H1 (cell line): Measurements from ENCODE around the gene EPG5. TPM values are rescaled to one million over a fixed set of nuclear protein-coding genes. Genes with fewer than 3 reads are reported as not detected.

Experiments used
- CTCF ChIA-PET: fragments of 300-600 bp; sonication (Branson Sonifier 250); formaldehyde crosslinking; loops from one replicate; lab custom pipeline; 2021; ENCODE audit not compliant: partially characterized antibody; lab: Charles Lee
- POLR2A ChIA-PET: fragments of 300-600 bp; sonication (Branson Sonifier 250); formaldehyde crosslinking; loops from one replicate; lab custom pipeline; 2021; ENCODE audit warnings: inconsistent platforms; ENCODE audit not compliant: partially characterized antibody; lab: Charles Lee
- DNase-seq, 2 experiments: peaks; one replicate each; pipeline versions ENCODE4 v3.0.0 to v3.0.0-alpha.2; 2010 to 2022; ENCODE audit warnings: low spot score in 2 of 2, low read depth in 1 of 2, mixed read lengths in 1 of 2
- FAIRE-seq: peaks from 2 replicates; lab custom pipeline; 2011; peaks lifted over from hg19 to GRCh38; lab: Jason Lieb, UNC
- H2AFZ ChIP-seq: 2 replicates; pipeline ENCODE4 v1.8.1; 2012; ENCODE audit warnings: low read length, inconsistent platforms
- H2AK5ac ChIP-seq: 2 replicates; pipeline ENCODE4 v1.6.1; 2013; ENCODE audit warnings: low read depth, low read length
- H2BK120ac ChIP-seq: replicated peaks from 2 replicates; pipeline ENCODE3; 2013; ENCODE audit warnings: low read depth, low read length, inconsistent platforms
- H2BK12ac ChIP-seq: 2 replicates; pipeline ENCODE4 v1.6.1; 2013; ENCODE audit warnings: low read depth, low read length
- H2BK15ac ChIP-seq: 2 replicates; pipeline ENCODE4 v1.6.1; 2013; ENCODE audit warnings: low read length
- H2BK20ac ChIP-seq: 2 replicates; pipeline ENCODE4 v1.6.1; 2013; ENCODE audit warnings: low read length
- H2BK5ac ChIP-seq: 2 replicates; pipeline ENCODE4 v1.6.1; 2013; ENCODE audit warnings: low read depth, low read length
- H3K14ac ChIP-seq: 2 replicates; pipeline ENCODE4 v1.6.1; 2013; ENCODE audit warnings: inconsistent platforms; ENCODE audit not compliant: insufficient read length
- H3K18ac ChIP-seq: 2 replicates; pipeline ENCODE4 v1.6.1; 2013; ENCODE audit warnings: low read length; ENCODE audit errors: extremely low read depth
- H3K23ac ChIP-seq: 2 replicates; pipeline ENCODE4 v1.6.1; 2013; ENCODE audit warnings: inconsistent platforms; ENCODE audit not compliant: insufficient read length
- H3K23me2 ChIP-seq: 2 replicates; pipeline ENCODE4 v1.6.1; 2013; ENCODE audit warnings: low read depth, low read length
- H3K27ac ChIP-seq: 2 replicates; pipeline ENCODE4 v1.6.1; 2011; ENCODE audit warnings: low read depth, low read length, inconsistent platforms
- H3K27me3 ChIP-seq, 4 experiments: replicated peaks in 1 of 4; 1 replicate in 1 of 4; 2 replicates in 3 of 4; pipeline versions ENCODE4 v1.6.1 to v1.8.1; 2011 to 2013; ENCODE audit warnings: low read length in 3 of 4, mild to moderate bottlenecking in 3 of 4, inconsistent platforms in 2 of 4, mixed read lengths in 2 of 4, moderate library complexity in 1 of 4; ENCODE audit not compliant: control insufficient read depth in 3 of 4, insufficient read depth in 3 of 4; ENCODE audit errors: extremely low read depth in 1 of 4
- H3K36me3 ChIP-seq, 4 experiments: 2 replicates each; pipeline versions ENCODE4 v1.6.1 to v1.8.1; 2011 to 2013; ENCODE audit warnings: mild to moderate bottlenecking in 4 of 4, low read length in 3 of 4, moderate library complexity in 2 of 4, control low read depth in 1 of 4, inconsistent platforms in 1 of 4; ENCODE audit not compliant: insufficient read depth in 4 of 4, control insufficient read depth in 2 of 4
- H3K4ac ChIP-seq: replicated peaks from 2 replicates; pipeline ENCODE3; 2013; ENCODE audit warnings: low read length, low read depth, mixed read lengths, inconsistent platforms; ENCODE audit not compliant: insufficient read length
- H3K4me1 ChIP-seq, 4 experiments: replicated peaks in 1 of 4; 1 replicate in 1 of 4; 2 replicates in 3 of 4; pipeline versions ENCODE4 v1.6.1 to v1.8.1; 2011 to 2013; ENCODE audit warnings: low read length in 3 of 4, inconsistent platforms in 2 of 4, mixed read lengths in 1 of 4; ENCODE audit not compliant: insufficient read depth in 4 of 4, control insufficient read depth in 3 of 4
- H3K4me2 ChIP-seq, 2 experiments: 2 replicates each; pipeline versions ENCODE4 v1.6.1 to v1.8.1; 2011 to 2013; ENCODE audit warnings: low read depth in 2 of 2, low read length in 2 of 2, control low read depth in 1 of 2, inconsistent platforms in 1 of 2, mild to moderate bottlenecking in 1 of 2; ENCODE audit not compliant: insufficient read depth in 1 of 2
- H3K4me3 ChIP-seq, 4 experiments: fragments of 200-600, 300-600 bp in 1 of 4; sonication (generic), shearing (Covaris generic), sonication (Bioruptor Twin) in 1 of 4; 2 replicates each; pipeline versions ENCODE4 v1.5.1 to v1.8.1; 2011 to 2016; ENCODE audit warnings: low read length in 4 of 4, low read depth in 3 of 4, control low read depth in 2 of 4, inconsistent platforms in 2 of 4, mild to moderate bottlenecking in 2 of 4, mixed read lengths in 1 of 4, moderate library complexity in 1 of 4; ENCODE audit not compliant: insufficient read depth in 2 of 4; ENCODE audit errors: extremely low read depth in 1 of 4
- H3K56ac ChIP-seq: replicated peaks from 2 replicates; pipeline ENCODE3; 2013; ENCODE audit warnings: low read depth, mild to moderate bottlenecking, mixed read lengths, low read length, inconsistent platforms; ENCODE audit not compliant: insufficient read length
- H3K79me1 ChIP-seq: 2 replicates; pipeline ENCODE4 v1.6.1; 2013; ENCODE audit warnings: low read depth, low read length, control low read depth
- H3K79me2 ChIP-seq, 2 experiments: 2 replicates each; pipeline versions ENCODE4 v1.6.1 to v1.8.1; 2012 to 2013; ENCODE audit warnings: low read length in 2 of 2, mild to moderate bottlenecking in 2 of 2, inconsistent platforms in 1 of 2; ENCODE audit not compliant: insufficient read depth in 2 of 2, control insufficient read depth in 1 of 2
- H3K9ac ChIP-seq, 4 experiments: replicated peaks in 1 of 4; 1 replicate in 1 of 4; 2 replicates in 3 of 4; pipeline versions ENCODE4 v1.6.1 to v1.8.1; 2011 to 2013; ENCODE audit warnings: low read depth in 3 of 4, low read length in 3 of 4, control low read depth in 2 of 4, mild to moderate bottlenecking in 2 of 4, moderate library complexity in 2 of 4, inconsistent platforms in 1 of 4; ENCODE audit errors: extremely low read depth in 1 of 4
- H3K9me3 ChIP-seq, 2 experiments: 2 replicates each; pipeline versions ENCODE4 v1.6.1 to v1.8.1; 2012 to 2013; ENCODE audit warnings: mild to moderate bottlenecking in 2 of 2, moderate library complexity in 2 of 2, control low read depth in 1 of 2, inconsistent platforms in 1 of 2, low read depth in 1 of 2, low read length in 1 of 2, mixed read lengths in 1 of 2; ENCODE audit not compliant: insufficient read depth in 2 of 2
- H4K20me1 ChIP-seq, 2 experiments: replicated peaks in 1 of 2; 2 replicates each; pipeline versions ENCODE3 to v1.8.1; 2011 to 2013; ENCODE audit warnings: inconsistent platforms in 2 of 2, low read length in 2 of 2, mild to moderate bottlenecking in 1 of 2; ENCODE audit not compliant: insufficient read depth in 2 of 2, control insufficient read depth in 1 of 2
- H4K5ac ChIP-seq: 2 replicates; pipeline ENCODE4 v1.6.1; 2013; ENCODE audit warnings: low read length, low read depth, mixed read lengths, inconsistent platforms; ENCODE audit not compliant: insufficient read length
- H4K8ac ChIP-seq: 2 replicates; pipeline ENCODE4 v1.8.0; 2013; ENCODE audit warnings: mild to moderate bottlenecking, moderate library complexity, low read length, inconsistent platforms; ENCODE audit not compliant: insufficient read depth; ENCODE audit errors: extremely low read depth
- H4K91ac ChIP-seq: replicated peaks from 2 replicates; pipeline ENCODE3; 2013; ENCODE audit warnings: low read length, mixed read lengths, inconsistent platforms; ENCODE audit not compliant: insufficient read length
- BRCA1 ChIP-seq: IDR thresholded peaks from 2 replicates; pipeline ENCODE4 v1.6.1; 2012; ENCODE audit warnings: low read depth, low read length, improper control_type of control experiment
- CBX5 ChIP-seq: fragments of 300-800, 300-1000 bp; sonication (generic); IDR thresholded peaks from 2 replicates; pipeline ENCODE4 v1.7.1; 2016; ENCODE audit warnings: antibody characterized with exemption, low read length, low read depth
- CHD1 ChIP-seq: IDR thresholded peaks from 2 replicates; pipeline ENCODE4 v1.6.1; 2012; ENCODE audit warnings: low read depth, low read length, improper control_type of control experiment
- CTCF ChIP-seq, 3 experiments: IDR thresholded peaks; 1 replicate in 2 of 3; 2 replicates in 1 of 3; pipeline versions ENCODE4 v1.5.1 to v1.6.1; 2011; ENCODE audit warnings: low read length in 3 of 3, mild to moderate bottlenecking in 3 of 3, inconsistent platforms in 2 of 3, low read depth in 1 of 3, moderate library complexity in 1 of 3; ENCODE audit not compliant: insufficient read depth in 1 of 3; ENCODE audit errors: control extremely low read depth in 1 of 3
- E2F6 ChIP-seq: IDR thresholded peaks from 2 replicates; pipeline ENCODE4 v1.6.1; 2012; ENCODE audit warnings: inconsistent platforms
- HDAC6 ChIP-seq: IDR thresholded peaks from one replicate; pipeline ENCODE4 v1.7.1; 2012; ENCODE audit warnings: low read depth, mild to moderate bottlenecking, inconsistent platforms, low read length, moderate library complexity
- RFX5 ChIP-seq: IDR thresholded peaks from 2 replicates; pipeline ENCODE4 v1.6.1; 2011; ENCODE audit warnings: low read depth, low read length, improper control_type of control experiment, borderline replicate concordance
- TCF12 ChIP-seq: IDR thresholded peaks from 2 replicates; pipeline ENCODE4 v1.6.1; 2011; ENCODE audit warnings: low read depth, mild to moderate bottlenecking, low read length
- whole genome bisulfite sequencing, 2 experiments: shearing (Covaris generic) in 1 of 2; methylation state at CpG; one replicate each; pipeline versions ENCODE4 v1.1.6 to v1.1.7; 2013 to 2015; ENCODE audit warnings: low lambda C conversion rate in 2 of 2, mixed read lengths in 2 of 2, inconsistent platforms in 1 of 2, low coverage in 1 of 2, missing lambda C conversion rate in 1 of 2; ENCODE audit not compliant: insufficient replicate concordance in 2 of 2, insufficient coverage in 1 of 2, insufficient read length in 1 of 2; ENCODE audit errors: extremely low coverage in 1 of 2, missing lambda C conversion rate in 1 of 2; 5-methylcytosine and 5-hydroxymethylcytosine counted together
- polyA plus RNA-seq, 7 experiments: library from polyadenylated mRNA; depleted of rRNA in 3 of 7; stranded (reverse) in 5 of 7; unstranded in 2 of 7; fragments of >200 nt in 5 of 7; fragments of 200-250 nt in 2 of 7; gene quantifications; 1 replicate in 5 of 7; 2 replicates in 1 of 7; 4 replicates in 1 of 7; pipeline versions ENCODE4 v1.2.1 to v1.2.3, GENCODE V29; 2011 to 2013; ENCODE audit warnings: missing spikeins in 2 of 7, mixed read lengths in 2 of 7
- total RNA-seq: library from RNA; stranded (reverse); fragmentation: NEBNext Ultra II Directional; extraction: Animal tissue kit (Norgen Biotek cat#: 25700); gene quantifications from 2 replicates; pipeline ENCODE4 v1.2.1, GENCODE V29; 2021

The EPG5 gene
- total and polyA plus RNA-seq, 2 of the 8 experiments (the other 6 are each of a cell fraction or from before 2014, with no cell fraction given), result 14.1 to 18.3 TPM

- Histone ChIP-seq H3K23me2 (peaks cover 4% of the 10 kb centered on the region; the same call in 1 of the 2 replicates), H3K9ac (no peak overlapping the region), H2AFZ (no peak overlapping the region), H3K4ac (no peak overlapping the region), H3K36me3 (no peaks in the 10 kb centered on the region), H4K20me1 (no peaks in the 10 kb centered on the region), H3K4me3 (no peak overlapping the region), H4K8ac (no peak overlapping the region; the same call in 1 of the 2 replicates), H3K4me1 (peaks cover 6 to 19% (median 10%) of the 10 kb centered on the region in 4 experiments), H3K56ac (no peak overlapping the region), H2BK15ac (no peak overlapping the region), H3K27ac (no peak overlapping the region), H3K79me1 (no peaks in the 10 kb centered on the region), H3K23ac (no peak overlapping the region), H2BK120ac (no peak overlapping the region), H3K4me2 (no peak overlapping the region), H3K27me3 (peaks cover 8 to 32% (median 25%) of the 10 kb centered on the region in 4 experiments), H2BK20ac (no peak overlapping the region), H3K14ac (no peak overlapping the region), H2AK5ac (no peak overlapping the region), H3K9me3 (no peaks in the 10 kb centered on the region), H3K79me2 (no peaks in the 10 kb centered on the region), H2BK5ac (no peak overlapping the region), H2BK12ac (no peak overlapping the region), H3K18ac (no peak overlapping the region), H4K5ac (no peak overlapping the region), H4K91ac (no peak overlapping the region)
- POLR2A ChIA-PET, result interaction anchor here (0.8 kb wide), 1 partner anchor 9 kb away, joined by 3 read pairs; no protein-coding TSS in a partner anchor
- FAIRE-seq (peak; percentile 77), DNase-seq (peak in 1 of 2 experiments; percentile 52)
- 85% methylated on average over 12 of the region's 13 CpGs; no CpG with 5 or more reads in 1 of the 2 experiments for WGBS, 2 experiments
- CTCF ChIA-PET, result interaction anchor here (0.6 to 4.4 kb wide), 30 partner anchors 9 to 245 kb away, joined by 3 to 40 read pairs (median 5); partner anchors contain the start of gene SLC14A1
- peak; percentile 50 to 79 (median 78) for TF ChIP-seq CTCF (IDR thresholded peaks at IDR 0.05; ENCODE audit: control extremely low read depth in 1 of 3, insufficient read depth in 1 of 3, low read depth in 1 of 3, low read length in 3 of 3)
- no peak for TF ChIP-seq RFX5
- no peak for TF ChIP-seq HDAC6
- no peak for TF ChIP-seq CHD1
- TF ChIP-seq CBX5, result no peak
- no peak for TF ChIP-seq E2F6
- TF ChIP-seq TCF12, result no peak
- no peak for TF ChIP-seq BRCA1
These were observed 127.4 kb downstream of the EPG5 start for GRCh38 chr18:45839414-45840395.
